COLO668 (cell line): Measurements from ENCODE around the gene TBC1D2.

Experiments used
- DNase-seq: peaks from one replicate; lab custom pipeline; 2025; ENCODE audit not compliant: unreplicated experiment; lab: John Stamatoyannopoulos, UW

The TBC1D2 gene

DNA sequence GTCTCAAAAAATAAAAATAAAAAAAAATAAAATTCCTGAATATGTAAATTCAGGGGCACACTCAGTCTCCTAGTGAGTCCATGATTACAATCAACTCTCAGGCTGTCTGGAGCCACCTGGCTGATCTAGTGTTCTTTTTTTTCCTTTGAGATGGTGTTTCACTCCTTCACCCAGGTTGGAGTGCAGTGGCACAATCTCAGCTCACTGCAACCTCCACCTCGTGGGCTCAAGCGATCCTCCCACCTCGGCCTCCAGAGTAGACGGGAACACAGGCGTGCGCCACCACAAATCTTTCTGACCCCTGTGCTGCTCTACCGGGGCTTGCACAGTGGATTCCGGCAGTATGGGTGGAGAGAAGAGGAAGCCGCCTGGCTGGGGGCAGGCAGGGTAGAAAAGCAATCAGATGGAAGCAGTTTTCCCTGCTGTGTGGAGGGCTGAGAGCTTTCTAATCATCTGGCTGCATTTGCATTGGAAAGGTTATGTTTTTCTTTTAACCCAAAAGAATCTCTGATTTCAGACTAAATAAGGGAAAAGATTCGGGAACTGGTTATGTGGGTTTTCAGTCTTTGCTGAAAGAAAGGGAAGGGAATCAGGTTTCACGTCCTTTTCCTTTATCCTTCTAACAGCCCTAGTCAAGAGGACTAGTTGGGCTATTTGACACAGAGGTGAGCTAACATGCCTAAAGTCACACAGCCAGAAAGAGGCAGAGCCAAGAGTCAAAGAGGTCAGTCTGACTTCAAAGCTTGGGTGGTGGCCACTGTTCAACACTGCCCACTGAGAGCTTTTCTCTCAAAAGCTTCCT, 36.7 kb downstream of the TBC1D2 start:
- DNase-seq, result no peak

- DNase-seq, result no peak
These were observed 38.2 kb downstream of the TBC1D2 start for GRCh38 chr9:98217255-98217654.

- no peak for DNase-seq
These were observed 39.1 kb downstream of the TBC1D2 start for GRCh38 chr9:98216391-98216790.

GRCh38 chr9:98215821-98216220, 39.6 kb downstream of the TBC1D2 start:
- peak; percentile 31 for DNase-seq

DNA sequence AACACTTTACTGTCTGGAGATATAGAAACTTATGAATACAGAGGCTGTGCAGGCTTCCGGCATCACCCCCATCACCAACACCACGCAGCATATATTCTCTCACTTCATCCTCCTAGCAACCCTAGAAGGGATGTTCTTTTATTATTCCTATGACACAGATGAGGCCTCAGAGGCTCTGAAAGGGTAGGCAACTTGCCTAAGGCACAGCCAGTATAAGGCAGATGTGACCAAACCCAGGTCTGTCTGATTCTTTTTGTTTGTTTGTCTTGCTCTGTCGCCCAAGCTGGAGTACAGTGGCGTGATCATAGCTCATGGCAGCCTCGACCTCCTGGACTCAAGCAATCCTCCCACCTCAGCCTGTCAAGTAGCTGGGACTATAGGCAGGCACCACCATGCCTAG, 40.2 kb downstream of the TBC1D2 start:
- no peak for DNase-seq

GRCh38 chr9:98214811-98215210, 40.6 kb downstream of the TBC1D2 start:
- DNase-seq, result no peak

DNA sequence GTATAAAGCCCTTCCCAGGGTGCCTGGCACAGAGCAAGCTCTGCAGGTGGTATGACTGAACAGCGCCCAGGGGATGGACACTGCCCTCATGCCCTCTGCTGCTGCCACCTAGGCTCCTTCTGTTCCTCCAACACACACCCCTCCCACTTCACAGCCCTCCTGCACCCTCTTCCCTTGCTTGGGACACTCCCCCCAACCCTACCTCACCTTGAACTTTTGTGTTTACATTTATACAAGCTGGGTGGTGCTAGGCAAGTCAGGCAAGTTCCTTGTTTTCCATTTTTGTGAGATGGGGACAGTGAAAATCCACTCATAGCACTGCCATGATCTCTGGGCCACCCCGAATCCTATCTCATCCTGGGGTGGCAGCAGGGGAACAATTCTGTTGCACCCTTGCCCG, 44.2 kb downstream of the TBC1D2 start:
- DNase-seq, result no peak

DNA sequence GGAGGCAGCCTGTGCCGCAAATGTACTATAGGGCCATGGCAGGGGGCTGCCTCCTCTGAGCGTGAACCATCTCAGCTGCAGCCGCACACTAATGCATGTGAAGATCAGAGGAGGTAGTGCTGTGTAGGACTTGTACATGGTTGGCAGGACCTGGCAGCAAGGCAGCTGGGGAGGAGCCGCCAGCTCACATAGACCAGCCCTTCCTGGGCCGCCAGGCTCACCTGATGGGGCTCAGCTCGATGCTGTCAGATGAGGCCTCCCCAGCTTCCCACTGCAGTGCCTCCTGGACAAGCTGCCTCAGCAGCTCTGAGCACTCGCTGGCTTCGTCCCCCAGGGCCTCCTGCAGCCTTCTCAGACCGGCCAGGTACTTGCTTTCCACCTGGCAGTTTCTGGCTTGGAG, 45.0 kb downstream of the TBC1D2 start:
- DNase-seq, result no peak

DNA sequence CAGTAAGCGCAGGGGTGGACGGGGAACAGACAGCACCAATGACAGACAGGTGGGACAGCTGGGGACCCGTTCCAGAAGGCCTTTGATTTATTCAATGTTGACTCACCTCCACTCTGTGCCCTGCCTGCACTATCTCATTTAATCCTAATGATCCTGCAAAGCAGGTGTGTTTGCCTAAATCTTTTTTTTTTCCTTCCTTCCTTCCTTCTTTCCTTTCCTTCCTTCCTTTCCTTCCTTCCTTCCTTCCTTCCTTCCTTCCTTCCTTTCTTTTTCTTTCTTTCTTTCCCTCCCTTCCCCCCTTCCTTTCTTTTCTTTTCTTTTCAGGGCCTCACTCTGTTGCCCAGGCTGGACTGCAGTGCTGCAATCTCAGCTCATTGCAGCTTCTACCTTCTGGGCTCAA, 45.9 kb downstream of the TBC1D2 start:
- no peak for DNase-seq

GRCh38 chr9:98208635-98209034, 46.8 kb downstream of the TBC1D2 start:
- DNase-seq, result no peak

- no peak for DNase-seq
These were observed 47.8 kb downstream of the TBC1D2 start for GRCh38 chr9:98207606-98208005.

DNA sequence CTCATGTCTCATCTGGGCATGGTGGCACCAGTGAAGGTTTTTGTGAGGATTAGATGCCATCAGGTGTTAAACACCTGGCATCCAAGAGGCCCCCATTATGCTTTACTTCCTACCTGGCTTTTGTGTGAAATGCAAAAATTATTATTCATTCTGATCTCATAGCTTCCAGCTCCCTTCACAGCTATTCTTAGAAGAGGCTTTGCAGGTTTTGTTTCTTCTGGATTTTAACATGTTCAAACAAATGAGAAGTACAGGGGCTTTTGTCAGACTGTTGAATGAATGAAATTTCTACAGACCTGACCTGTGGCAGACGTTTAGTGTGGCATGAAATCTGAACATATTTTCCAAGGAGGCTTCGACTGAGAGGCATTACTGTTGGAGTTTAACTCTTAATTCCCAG, 48.7 kb downstream of the TBC1D2 start:
- no peak for DNase-seq

DNA sequence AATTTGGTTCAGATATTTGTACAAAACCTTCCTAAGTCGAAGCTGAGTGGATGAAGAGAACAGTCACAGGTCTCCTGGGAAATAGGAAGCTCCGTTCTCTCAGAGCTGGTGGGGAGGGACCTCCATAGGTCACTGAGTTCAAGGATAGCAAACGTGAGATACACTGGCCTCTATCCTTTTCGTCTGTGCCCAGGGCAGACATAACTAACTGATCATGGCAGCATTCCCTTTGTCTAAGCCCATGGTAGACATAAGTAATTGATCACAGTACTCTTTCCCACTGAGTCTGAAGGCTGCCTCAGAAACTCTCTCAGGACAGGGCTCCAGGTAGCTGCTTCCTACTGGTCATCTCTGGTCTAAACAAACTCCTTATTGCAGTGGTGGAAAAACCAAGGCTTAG, 50.8 kb downstream of the TBC1D2 start:
- no peak for DNase-seq

DNA sequence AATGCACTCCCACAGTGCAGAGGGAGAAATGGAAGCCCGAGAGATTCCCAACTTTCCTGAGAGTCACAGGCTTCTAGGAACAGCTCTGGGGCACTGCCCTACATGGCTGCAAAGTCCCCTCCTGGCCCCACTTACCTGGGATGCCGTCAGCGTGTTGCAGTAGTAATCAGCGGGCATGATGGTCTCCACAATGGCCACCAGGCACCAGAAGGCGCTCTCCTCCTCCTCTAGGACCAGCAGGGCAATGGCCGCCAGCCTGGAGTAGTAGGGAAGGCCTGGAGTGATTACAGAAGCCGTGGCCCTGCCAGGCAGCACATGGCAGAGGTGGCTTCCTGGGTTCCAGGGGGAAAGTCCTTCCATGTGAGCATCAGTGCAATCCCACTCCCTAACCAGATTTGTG, 52.3 kb downstream of the TBC1D2 start:
- no peak for DNase-seq

GRCh38 chr9:98202252-98202651, 53.2 kb downstream of the TBC1D2 start:
- DNase-seq, result no peak

GRCh38 chr9:98201749-98202148, 53.7 kb downstream of the TBC1D2 start:
- no peak for DNase-seq

- DNase-seq, result no peak
These were observed 54.3 kb downstream of the TBC1D2 start for GRCh38 chr9:98201102-98201501.

- no peak for DNase-seq
These were observed 55.9 kb downstream of the TBC1D2 start for GRCh38 chr9:98199388-98200033.

DNA sequence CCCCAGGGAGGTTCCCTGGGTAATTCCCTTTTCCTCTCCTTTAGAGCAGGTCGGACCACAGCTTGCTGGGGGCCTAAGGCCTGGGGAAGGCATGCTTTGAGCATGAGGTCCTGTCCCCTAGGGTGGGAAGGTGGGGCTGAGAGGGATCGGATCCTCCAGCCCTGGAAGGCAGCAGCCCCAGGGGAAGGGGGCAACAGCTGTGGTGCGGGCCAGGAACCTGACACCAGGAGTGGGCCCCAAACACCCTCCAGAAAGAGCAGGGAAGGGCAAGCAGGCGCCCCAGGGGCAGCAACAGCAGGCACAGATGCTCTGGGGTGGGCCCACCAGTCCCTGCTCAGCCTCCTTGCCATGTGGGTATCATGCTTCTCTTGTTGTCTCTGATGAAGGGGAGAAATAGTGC, 59.8 kb downstream of the TBC1D2 start:
- no peak for DNase-seq

- DNase-seq, result no peak
These were observed 62.0 kb downstream of the TBC1D2 start for GRCh38 chr9:98193336-98193944.

DNA sequence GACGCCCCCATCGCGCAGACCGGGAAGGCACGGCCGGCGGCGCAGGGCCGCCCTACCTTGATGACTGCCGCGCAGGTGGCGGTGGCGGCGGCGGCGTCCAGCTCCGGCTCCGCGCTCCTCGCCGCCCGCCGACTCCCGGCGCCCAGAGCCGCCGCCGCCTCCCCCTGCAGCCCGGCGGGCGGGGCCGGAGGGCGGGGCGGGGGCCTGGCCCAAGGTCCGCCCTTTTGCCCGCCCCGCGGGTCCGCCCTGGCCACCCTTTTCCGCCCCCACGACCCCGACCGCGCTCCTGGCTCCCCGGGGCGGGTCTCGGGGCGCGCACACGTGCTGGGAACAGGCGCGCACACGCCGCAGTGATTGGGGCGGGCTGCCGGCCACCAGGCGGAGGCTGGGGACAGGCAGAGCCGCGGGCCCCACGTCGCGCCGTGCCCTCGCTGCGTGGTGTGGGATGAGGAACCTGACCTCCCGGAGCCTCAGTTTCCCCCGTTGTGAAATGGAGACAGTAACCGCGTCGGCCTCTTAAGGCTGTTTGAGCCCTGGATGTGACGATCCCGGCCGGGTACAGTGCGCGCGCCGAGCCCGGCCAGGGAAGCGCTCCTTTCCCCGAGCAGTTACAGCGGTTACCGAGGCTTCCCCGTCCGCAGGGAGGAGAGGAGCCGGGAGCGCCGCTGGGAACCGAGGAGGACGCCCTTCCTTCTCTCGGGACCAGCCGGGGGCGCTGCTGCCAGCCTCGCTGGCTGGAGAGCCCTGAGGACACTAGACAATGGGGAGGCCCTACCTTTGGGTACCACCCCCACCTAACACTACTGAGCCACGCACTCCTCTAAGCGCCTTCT, 62.7 kb downstream of the TBC1D2 start, which contains the start of gene CORO2A:
TSS of gene CORO2A (minus strand) at position 135 of the 833 bp plus-strand sequence. CDS start 34,977 bp downstream, outside the sequence.
- DNase-seq, result peak; percentile 86
